ENCODE measurements around the gene PRAC1.

DNA sequence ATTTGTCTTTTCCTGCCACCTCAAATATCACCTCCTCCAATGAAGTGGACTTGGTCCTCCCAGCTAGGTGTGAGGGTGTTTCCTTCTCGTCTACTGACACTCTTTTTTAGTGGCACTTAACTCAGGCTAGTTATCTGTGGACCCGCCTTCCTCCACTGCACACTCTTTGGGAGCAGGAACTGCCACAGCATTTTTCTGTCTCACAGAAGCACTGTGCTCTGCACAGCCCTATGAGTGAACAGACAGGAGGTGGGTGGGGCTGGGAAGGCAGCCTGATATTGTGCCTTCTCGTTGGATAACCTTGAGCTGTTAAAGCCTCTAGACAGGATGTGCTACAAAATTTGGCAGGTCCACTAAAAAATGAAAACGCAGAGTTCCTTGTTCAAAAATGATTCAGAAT lies 38.1 kb upstream of the PRAC1 start:
- TF ChIP-seq EP300 (IDR thresholded peaks at IDR 0.05; ENCODE audit: borderline replicate concordance) (no peak), TAF1 (IDR thresholded peaks at IDR 0.05; ENCODE audit: low read depth) (no peak), TCF12 (IDR thresholded peaks at IDR 0.05; ENCODE audit: low read depth) (no peak), YY1 (IDR thresholded peaks at IDR 0.05; ENCODE audit: low read depth) (no peak), ZBTB7A (IDR thresholded peaks at IDR 0.05; ENCODE audit: low read depth) (no peak), CREB1 (IDR thresholded peaks at IDR 0.05; ENCODE audit: low read depth) (no peak), FOXM1 (IDR thresholded peaks at IDR 0.05; ENCODE audit: borderline replicate concordance, low read depth) (no peak), NFIC (IDR thresholded peaks at IDR 0.05) (no peak), CEBPB (IDR thresholded peaks at IDR 0.05) (no peak)
- TF ChIP-seq, protein P1, sequence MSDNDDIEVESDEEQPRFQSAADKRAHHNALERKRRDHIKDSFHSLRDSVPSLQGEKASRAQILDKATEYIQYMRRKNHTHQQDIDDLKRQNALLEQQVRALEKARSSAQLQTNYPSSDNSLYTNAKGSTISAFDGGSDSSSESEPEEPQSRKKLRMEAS (IDR thresholded peaks at IDR 0.05) = no peak
